ENCODE results near the gene PPP1R13L.

DNA sequence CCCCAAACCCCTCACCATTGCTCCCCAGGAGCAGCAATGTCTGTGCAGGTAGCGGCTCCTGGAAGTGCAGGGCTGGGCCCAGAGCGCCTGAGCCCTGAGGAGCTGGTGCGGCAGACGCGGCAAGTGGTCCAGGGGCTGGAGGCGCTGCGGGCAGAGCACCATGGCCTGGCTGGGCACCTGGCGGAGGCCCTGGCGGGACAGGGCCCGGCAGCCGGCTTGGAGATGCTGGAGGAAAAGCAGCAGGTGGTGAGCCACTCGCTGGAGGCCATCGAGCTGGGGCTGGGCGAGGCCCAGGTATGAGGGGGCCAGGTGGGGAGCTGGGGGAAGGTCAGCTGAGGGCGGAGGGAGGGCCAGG lies 59.4 kb downstream of the PPP1R13L start:
- TF ChIP-seq CTCF (IDR thresholded peaks at IDR 0.05; ENCODE audit: insufficient read depth, low read depth, low read length) (no peak), EZH2 (IDR thresholded peaks at IDR 0.05; ENCODE audit: insufficient read depth, low read length) (no peak)

All from astrocyte (in vitro differentiated cells and primary cell).